SKM-1 treated with dmso at 0.1 percent for 144 hours (cell line): Measurements from ENCODE around the gene SUSD3.
"Not testable (repeated sequence)": the region's sequence is repeated elsewhere in the genome, so short reads cannot be mapped to it uniquely, and the experiment has no call there.

ENCODE experiments used
- DNase-seq: peaks from one replicate; lab custom pipeline; 2025; ENCODE audit not compliant: unreplicated experiment; lab: John Stamatoyannopoulos, UW

Gene SUSD3

GRCh38 chr9:93108291-93109041, 50.0 kb downstream of the SUSD3 start:
- DNase-seq, result no peak

GRCh38 chr9:93110311-93110855, 51.9 kb downstream of the SUSD3 start:
- DNase-seq, result no peak

DNA sequence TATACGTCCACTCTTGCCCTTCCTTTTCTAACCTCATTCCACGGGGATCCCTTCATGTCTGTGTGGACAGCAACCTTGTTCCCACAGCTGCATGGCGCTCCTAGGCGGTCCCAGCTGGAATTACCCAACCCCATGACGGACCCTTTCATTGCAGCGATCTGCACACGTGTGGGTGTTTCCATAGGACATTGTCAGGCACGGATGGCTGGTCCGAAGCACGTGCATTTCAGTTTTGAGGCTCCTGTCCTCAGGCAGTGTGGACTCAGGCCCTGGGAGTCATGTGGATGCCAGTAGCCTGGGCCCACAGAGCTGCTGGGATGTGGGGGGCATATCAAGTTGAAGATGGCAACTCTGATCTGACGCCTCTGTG, 52.5 kb downstream of the SUSD3 start:
- no peak for DNase-seq

DNA sequence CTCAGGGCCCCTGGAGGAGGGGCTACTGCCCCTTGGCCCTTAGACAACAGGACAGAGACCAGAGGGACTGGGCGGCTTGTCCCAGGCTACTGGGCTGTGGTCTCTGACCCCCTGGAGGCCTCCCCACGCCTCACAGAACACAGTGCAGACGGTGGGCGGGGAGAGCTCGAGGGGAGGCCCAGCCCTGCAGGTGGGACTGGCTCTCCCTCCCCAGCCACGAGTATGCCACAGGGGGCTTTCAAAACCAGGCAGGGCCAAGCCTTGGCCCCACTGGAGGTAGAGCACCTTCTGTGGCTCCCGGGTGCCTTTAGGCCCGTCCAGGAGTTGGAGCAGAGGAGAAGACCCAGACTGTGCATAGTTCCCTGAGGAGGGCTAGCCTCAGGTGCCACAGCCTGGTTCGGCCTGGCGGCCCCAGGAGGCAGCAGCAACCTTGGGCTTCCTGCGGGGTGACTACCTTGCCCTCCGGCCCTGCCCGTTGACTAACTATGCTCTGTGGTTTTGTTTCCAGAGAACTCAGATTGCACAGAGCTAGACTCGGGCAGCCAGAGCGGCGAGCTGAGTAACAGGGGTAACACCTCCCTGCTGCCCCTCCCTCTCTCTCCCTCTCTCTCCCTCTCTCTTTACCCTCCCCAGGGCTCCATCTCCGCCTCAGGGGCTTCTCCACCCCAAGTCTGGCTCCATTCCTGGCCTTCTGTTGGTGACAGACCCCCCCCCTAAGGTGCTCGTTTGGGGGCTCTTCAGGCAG, 53.0 kb downstream of the SUSD3 start:
- DNase-seq, result peak; percentile 42

- no peak for DNase-seq
Measured at GRCh38 chr9:93112116-93112863, 53.8 kb downstream of the SUSD3 start.

DNA sequence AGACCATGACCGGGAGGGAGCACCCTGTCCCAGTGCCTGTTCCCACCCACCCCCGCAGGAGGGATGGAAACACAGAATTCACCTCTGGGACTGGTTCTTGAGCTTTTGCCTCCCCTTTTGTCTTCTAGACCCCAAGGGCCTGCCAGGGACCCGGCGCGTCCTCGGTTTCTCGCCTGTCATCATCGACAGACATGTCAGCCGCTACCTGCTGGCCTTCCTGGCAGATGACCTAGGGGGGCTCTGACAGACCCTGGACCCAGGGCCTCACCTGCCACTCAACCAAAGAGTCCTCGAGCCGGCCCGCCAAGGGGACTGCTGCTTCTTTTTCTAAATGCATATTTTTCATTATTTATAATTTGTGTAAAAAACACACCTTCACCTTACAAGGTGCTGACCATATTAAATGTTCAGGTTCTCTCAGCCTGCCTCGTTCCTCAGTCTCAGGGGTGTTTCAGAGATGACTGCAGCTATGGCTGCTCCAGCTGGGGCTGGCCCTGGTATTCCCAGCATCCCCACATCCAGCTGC, 54.4 kb downstream of the SUSD3 start:
- DNase-seq, result no peak

DNA sequence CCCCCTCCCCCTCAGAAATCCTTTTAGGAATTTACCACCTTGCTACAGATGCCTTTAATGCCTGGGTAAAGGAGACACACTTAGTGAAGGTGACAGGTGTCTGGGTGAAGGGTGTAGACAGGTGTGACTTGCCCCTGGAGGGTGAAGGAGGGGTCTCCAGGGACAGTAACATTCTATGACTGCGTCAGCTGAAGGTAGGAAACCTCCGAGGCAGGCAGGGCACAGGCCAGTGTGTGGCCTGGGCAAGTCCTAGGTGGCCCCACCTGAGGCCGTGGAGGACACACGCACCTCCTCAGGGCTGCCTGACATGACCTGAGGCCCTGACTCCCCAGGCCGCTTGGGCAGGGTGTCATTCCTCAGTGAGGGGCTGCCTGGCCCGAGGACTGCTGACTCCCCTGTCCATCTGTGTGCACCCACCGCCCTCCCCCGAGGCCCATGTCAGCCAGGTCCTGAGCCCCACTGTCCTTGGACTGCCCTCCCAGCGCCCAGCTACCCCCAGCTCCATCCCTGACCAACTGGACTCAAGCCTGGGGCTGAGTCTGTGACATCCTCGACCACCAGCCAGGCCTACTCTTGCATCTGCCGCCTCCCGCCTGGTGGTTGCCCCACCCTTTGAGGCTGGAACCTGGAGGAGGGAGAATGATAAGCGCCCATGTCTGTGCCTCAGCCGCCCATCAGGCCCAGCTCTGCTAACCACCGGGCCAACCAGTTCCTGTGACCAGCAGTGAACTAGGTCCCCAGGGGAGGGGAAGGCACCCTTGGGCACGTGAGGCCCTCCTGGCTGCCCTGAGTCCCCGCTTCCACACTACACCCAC, 55.9 kb downstream of the SUSD3 start:
- no peak for DNase-seq

DNA sequence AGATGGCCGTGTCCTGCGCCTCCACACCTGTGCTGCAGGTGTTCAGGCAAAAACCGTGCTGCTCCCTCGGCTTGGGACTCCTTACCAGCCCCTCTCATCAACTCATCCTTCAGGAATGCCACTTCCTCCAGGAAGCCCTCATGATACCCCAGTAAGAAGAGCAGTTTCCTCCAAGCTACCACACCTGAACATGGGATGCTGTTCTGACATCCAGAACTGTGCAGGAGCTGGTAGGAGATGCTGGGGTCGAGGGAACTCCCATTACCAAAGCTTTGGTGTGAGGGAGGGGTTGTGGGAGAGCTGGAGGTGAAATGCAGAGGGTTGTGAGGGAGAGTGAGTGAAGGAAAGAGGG, 56.5 kb downstream of the SUSD3 start:
- DNase-seq, result no peak

GRCh38 chr9:93115486-93116071, 57.1 kb downstream of the SUSD3 start:
- no peak for DNase-seq

- DNase-seq, result peak; percentile 59
Measured at GRCh38 chr9:93116072-93116961, 57.8 kb downstream of the SUSD3 start.

GRCh38 chr9:93117521-93117920, 59.0 kb downstream of the SUSD3 start:
- DNase-seq, result not testable (repeated sequence)

DNA sequence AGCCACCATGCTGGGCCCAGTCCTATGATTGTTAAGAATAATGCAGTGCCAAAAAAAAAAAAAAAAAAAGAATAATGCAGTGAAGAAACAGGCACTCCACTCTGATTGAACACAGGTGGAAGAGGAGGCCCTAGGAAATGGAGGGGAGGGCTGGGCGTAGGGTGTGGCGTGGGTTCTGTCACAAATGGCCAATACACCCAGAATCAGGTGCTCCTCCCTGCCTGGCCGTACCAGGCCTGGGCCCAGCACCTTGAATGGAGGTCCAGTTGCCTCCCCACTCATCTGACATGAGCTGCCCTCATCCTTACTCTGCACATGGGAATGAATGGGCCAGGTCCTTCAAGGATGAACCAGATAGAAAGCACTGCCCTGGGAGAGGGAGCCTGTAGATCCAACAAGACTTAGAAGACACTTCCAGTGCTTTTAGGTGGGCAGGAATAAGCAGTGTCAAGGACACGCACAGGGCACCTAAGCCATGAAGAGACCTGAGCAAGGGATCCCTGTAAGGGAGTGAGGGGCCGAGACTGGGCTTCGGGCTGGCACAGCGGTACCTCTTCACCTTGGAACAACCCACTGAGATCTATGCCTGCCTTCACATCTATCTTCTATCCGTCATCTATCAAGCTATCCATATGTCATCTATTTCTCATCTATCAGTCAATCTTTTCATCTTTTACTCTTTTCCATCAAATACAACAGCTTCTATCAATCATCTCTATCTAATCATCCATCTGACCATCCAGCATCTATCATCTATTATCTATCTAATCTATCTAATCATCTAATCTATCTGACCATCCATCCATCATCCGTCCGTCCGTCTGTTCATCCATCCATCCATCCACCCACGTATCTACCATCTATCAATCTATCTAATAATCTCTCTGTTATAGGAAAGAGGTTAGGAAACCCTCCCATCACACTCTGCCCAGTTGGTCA, 59.7 kb downstream of the SUSD3 start:
- DNase-seq, result no peak

GRCh38 chr9:93118863-93119702, 60.6 kb downstream of the SUSD3 start:
- no peak for DNase-seq

DNA sequence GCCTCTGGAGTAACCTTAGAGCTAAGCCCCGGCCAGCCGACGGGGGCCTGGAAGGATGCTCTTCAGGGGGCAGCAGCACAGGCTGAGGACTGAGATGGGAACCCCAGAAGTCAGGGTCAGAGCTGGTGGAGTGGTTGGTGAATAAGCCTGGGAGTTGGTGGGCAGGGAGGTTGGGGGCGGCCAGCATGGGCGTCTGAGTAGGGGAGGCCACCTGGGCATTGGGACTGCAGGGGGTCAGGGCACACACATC, 61.1 kb downstream of the SUSD3 start:
- no peak for DNase-seq

DNA sequence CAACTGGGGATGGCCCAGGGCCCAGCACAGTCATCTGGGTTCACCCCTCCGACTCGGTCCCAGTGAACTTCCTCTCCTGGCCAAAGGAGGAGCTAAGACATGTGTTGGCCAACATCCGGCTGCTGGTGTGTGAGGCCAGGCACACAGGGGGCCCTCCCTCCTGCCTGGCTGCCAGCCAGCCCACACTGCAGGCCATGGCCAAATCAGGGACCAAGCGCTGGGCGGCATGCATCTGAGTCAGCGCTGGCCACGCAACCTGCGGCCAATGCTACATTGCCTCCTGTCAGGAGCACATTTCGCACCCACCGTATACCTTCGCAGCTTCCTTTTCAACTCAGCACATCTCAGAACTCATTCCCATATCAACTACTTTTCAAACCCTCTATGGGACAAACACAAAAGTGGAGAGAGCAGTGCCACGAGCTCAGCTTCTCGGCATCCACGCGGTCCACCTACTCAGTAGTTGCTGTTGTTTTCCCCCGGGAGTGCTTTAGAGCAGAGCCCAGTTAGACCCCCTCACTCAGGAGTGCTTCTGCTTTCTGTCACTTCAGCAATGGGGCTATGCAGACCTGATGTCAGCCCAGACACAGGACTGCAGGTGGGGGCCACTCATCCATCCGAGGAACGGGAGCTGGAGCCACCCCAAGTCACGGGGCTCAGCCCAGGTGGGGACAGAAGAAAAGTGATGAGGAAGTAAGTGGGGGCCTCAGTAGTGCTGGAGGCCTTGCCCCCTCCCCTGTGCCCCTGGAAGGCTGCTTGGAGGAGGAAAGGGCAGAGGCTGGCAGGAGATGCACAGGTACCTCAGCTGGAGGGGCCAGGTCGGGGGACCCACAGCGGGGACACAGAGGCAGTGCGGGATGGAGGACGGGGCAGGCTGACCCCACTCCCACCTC, 61.7 kb downstream of the SUSD3 start:
- peak; percentile 83 for DNase-seq

GRCh38 chr9:93120846-93121315, 62.4 kb downstream of the SUSD3 start:
- no peak for DNase-seq
